Measurements from ENCODE around the gene CIDEB.

- TF ChIP-seq CTCF (IDR thresholded peaks at IDR 0.05), result no peak
- TF ChIP-seq POLR2A (IDR thresholded peaks at IDR 0.05), result no peak
Observed at GRCh38 chr14:24277071-24277470, 30.7 kb downstream of the CIDEB start.

All from thyroid gland (tissue), 4 donors.